Glutamatergic neuron (in vitro differentiated cells): ENCODE results near the gene OGFR. TPM values are rescaled to one million over a fixed set of nuclear protein-coding genes. Genes with fewer than 3 reads are reported as not detected.

ENCODE experiments used
- DNase-seq: peaks from one replicate; pipeline ENCODE4 v3.0.0; 2022
- H3K27ac Mint-ChIP-seq: one replicate; pipeline ENCODE4 v1.8.0; 2020; ENCODE audit warnings: mild to moderate bottlenecking, mixed read lengths, inconsistent platforms; ENCODE audit not compliant: unreplicated experiment
- H3K27me3 Mint-ChIP-seq: one replicate; pipeline ENCODE4 v1.8.0; 2020; ENCODE audit warnings: mild to moderate bottlenecking, moderate library complexity, mixed read lengths, inconsistent platforms; ENCODE audit not compliant: unreplicated experiment
- H3K36me3 Mint-ChIP-seq: one replicate; pipeline ENCODE4 v1.8.0; 2020; ENCODE audit warnings: mild to moderate bottlenecking, mixed read lengths, inconsistent platforms; ENCODE audit not compliant: unreplicated experiment
- H3K4me1 Mint-ChIP-seq: one replicate; pipeline ENCODE4 v1.8.0; 2020; ENCODE audit warnings: mild to moderate bottlenecking, low read depth, mixed read lengths, inconsistent platforms; ENCODE audit not compliant: unreplicated experiment
- H3K4me3 Mint-ChIP-seq: one replicate; pipeline ENCODE4 v1.8.0; 2020; ENCODE audit warnings: mild to moderate bottlenecking, mixed read lengths, inconsistent platforms; ENCODE audit not compliant: unreplicated experiment
- H3K9me3 Mint-ChIP-seq: one replicate; pipeline ENCODE4 v1.8.0; 2020; ENCODE audit warnings: mild to moderate bottlenecking, moderate library complexity, mixed read lengths, inconsistent platforms; ENCODE audit not compliant: unreplicated experiment
- total RNA-seq: library from RNA; stranded (reverse); fragmentation: NEBNext Ultra II Directional; extraction: Animal tissue kit (Norgen Biotek cat#: 25700); gene quantifications from one replicate; pipeline ENCODE4 v1.2.1, GENCODE V29; 2021; ENCODE audit not compliant: unreplicated experiment
- TF ChIP-seq, protein P1 (sequence below): fragments of 200-600 bp; sonication (generic); IDR thresholded peaks from one replicate; pipeline ENCODE4 v1.5.0; 2021; ENCODE audit not compliant: partially characterized antibody, unreplicated experiment

OGFR gene
- total RNA-seq, 1 donor from 2014 or later, result 70.5 TPM

DNA sequence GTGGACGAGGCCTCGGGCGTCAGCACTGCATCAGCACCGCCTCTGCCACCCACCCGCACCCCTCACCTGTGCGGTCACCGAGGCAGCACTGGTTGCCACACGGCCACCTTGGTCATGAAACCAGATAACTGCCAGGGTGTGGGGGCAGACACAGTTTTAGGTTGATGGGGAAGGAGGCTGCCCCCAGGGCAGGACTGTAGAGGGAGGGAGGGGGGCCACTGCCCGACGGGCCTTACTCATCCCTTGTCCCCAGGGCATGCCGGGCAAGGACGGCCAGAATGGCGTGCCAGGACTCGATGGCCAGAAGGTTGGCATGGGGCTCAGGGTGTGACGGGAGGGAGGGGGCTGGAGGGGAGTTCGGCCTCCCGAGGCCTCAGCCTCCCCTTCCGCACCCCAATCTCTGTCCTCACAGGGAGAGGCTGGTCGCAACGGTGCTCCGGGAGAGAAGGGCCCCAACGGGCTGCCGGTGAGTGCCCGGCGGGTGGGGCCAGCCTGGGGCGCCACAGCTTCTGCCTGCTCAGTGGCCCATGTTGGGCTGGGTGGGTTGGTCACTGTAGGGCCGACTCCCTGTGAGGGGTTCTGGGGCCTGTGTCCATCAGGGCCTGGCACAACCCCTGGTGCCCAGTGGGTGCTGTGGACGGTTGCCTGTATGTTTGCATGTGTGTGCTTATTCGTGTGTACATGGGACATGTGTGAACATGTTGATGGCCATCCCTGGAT is 24.0 kb downstream of the OGFR start:
- TF ChIP-seq, protein P1, sequence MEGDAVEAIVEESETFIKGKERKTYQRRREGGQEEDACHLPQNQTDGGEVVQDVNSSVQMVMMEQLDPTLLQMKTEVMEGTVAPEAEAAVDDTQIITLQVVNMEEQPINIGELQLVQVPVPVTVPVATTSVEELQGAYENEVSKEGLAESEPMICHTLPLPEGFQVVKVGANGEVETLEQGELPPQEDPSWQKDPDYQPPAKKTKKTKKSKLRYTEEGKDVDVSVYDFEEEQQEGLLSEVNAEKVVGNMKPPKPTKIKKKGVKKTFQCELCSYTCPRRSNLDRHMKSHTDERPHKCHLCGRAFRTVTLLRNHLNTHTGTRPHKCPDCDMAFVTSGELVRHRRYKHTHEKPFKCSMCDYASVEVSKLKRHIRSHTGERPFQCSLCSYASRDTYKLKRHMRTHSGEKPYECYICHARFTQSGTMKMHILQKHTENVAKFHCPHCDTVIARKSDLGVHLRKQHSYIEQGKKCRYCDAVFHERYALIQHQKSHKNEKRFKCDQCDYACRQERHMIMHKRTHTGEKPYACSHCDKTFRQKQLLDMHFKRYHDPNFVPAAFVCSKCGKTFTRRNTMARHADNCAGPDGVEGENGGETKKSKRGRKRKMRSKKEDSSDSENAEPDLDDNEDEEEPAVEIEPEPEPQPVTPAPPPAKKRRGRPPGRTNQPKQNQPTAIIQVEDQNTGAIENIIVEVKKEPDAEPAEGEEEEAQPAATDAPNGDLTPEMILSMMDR, result no peak
- Mint-ChIP-seq H3K36me3 (no peaks in the 10 kb centered on the region), H3K4me3 (no peak overlapping the region), H3K9me3 (no peaks in the 10 kb centered on the region), H3K4me1 (peaks cover 19% of the 10 kb centered on the region), H3K27me3 (peaks cover 4% of the 10 kb centered on the region), H3K27ac (no peak overlapping the region)
- no peak for DNase-seq

DNA sequence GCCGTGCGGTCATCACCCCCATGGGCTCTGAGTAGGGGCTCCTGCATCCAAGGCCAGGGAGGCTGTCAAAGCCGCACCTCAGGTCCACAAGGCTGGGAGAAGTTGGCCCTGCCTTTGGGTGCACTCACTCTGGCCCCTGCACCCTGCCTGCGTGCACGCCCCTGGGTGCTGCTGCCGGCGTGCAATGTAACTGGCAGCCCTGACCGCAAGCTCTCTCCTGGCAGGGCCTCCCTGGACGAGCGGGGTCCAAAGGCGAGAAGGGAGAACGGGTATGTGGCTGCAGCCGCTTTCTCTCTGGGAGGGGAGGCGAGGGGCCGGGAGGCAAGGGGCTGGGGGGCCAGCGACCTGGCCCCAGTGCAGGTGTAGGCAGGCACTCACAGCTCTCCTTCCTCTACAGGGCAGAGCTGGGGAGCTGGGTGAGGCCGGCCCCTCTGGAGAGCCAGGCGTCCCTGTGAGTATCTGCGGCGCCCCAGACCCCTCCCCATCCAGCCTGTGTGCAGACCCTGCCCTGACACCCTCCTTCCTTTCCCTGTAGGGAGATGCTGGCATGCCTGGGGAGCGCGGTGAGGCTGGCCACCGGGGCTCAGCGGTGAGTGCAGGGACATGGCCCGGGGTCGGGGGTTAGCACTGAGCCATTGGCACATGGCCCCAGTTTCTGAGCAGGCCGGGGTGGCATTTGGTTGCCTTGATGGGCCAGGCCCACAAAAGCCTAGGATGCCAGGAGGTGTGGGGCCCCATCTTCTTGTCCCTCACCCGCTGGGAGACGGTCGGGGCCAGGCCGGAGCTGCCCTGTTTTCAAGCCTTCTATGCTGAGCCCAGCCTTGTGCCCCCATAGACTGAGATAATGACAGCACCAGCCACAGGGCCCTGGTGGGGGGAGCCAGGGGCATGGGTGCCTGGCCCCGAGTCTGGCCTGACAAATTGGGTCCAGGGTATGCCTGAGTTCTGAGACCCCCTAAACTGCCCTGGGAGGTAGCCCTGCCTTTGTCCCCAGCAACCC is 24.9 kb downstream of the OGFR start:
- H3K9me3 Mint-ChIP-seq, result no peaks in the 10 kb centered on the region
- TF ChIP-seq, protein P1, result no peak
- peaks cover 19% of the 10 kb centered on the region for H3K4me1 Mint-ChIP-seq
- H3K36me3 Mint-ChIP-seq, result no peaks in the 10 kb centered on the region
- no peak overlapping the region for H3K4me3 Mint-ChIP-seq
- no peak overlapping the region for H3K27ac Mint-ChIP-seq
- H3K27me3 Mint-ChIP-seq, result peaks cover 4% of the 10 kb centered on the region
- DNase-seq, result no peak

DNA sequence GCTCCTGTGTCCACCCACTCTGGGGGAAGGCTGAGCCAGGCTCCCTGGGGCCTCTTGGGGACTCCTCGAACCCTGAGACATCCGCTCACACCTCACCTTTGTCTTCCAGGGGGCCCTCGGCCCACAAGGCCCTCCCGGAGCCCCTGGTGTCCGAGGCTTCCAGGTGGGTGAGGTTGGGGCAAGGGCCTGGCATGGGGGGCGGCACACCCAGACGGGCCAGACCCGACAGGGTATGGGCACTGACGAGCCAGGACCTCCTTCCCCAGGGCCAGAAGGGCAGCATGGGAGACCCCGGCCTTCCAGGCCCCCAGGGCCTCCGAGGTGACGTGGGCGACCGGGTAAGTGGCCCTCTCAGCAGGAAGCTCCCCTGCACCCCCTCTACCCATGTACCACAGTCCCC is 25.6 kb downstream of the OGFR start:
- Mint-ChIP-seq H3K36me3 (no peaks in the 10 kb centered on the region), H3K27me3 (peaks cover 4% of the 10 kb centered on the region), H3K9me3 (no peaks in the 10 kb centered on the region), H3K27ac (no peak overlapping the region), H3K4me1 (peaks cover 23% of the 10 kb centered on the region), H3K4me3 (no peak overlapping the region)
- DNase-seq, result no peak
- TF ChIP-seq, protein P1, result no peak

DNA sequence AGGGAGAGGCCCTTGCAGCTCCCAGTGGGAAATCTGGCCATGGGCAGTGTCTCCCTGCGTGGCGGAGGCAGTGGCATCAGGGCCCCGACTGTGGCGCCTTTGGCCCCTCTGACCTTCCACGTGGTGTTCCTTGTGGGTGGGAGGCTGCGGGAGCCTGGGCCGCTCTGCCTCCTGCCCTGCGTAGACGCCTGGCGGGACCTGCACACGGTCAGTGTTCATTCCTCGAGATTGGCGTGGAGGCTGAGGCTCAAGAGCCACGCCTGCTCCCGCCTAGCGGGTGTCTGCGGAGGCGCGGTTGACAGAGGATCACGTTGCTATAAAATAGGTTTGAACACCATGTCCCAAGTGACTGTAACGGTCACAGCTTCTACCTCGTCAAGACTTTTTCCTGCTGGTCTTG is 26.2 kb downstream of the OGFR start:
- no peaks in the 10 kb centered on the region for H3K9me3 Mint-ChIP-seq
- H3K27me3 Mint-ChIP-seq, result peaks cover 4% of the 10 kb centered on the region
- peak overlapping the region; percentile 5 for H3K27ac Mint-ChIP-seq
- peaks cover 28% of the 10 kb centered on the region for H3K4me1 Mint-ChIP-seq
- H3K36me3 Mint-ChIP-seq, result no peaks in the 10 kb centered on the region
- H3K4me3 Mint-ChIP-seq, result no peak overlapping the region
- peak; percentile 33 for DNase-seq
- TF ChIP-seq, protein P1, result no peak
